Measurements from ENCODE around the gene SNED1.

Gene SNED1

GRCh38 chr2:241005569-241005968 is 7.2 kb downstream of the SNED1 start:
- no peaks in the 10 kb centered on the region for H3K4me1 ChIP-seq (ENCODE audit: low read depth, poor library complexity, severe bottlenecking)
- TF ChIP-seq CTCF (conservative IDR thresholded peaks at IDR 0.05; ENCODE audit: low read depth, low read length) = no peak
- no peaks in the 10 kb centered on the region for H3K79me2 ChIP-seq (ENCODE audit: insufficient read depth, low read depth)
- H2AFZ ChIP-seq (ENCODE audit: low read depth) = no peak overlapping the region
- no peak overlapping the region for H3K9ac ChIP-seq
- no peak overlapping the region for H3K4me3 ChIP-seq (IDR thresholded peaks at IDR 0.05; ENCODE audit: insufficient read depth, low read depth, low read length)
- H3K4me2 ChIP-seq = no peak overlapping the region
- no peaks in the 10 kb centered on the region for H3K36me3 ChIP-seq (ENCODE audit: insufficient read depth)
- no peak overlapping the region for H3K27ac ChIP-seq
- no peaks in the 10 kb centered on the region for H4K20me1 ChIP-seq (ENCODE audit: insufficient read depth)
- H3K27me3 ChIP-seq (ENCODE audit: insufficient read depth, low read depth) = peaks cover 16% of the 10 kb centered on the region; the same call in 1 of the 2 replicates

GRCh38 chr2:241006412-241006811 is 8.0 kb downstream of the SNED1 start:
- H3K4me3 ChIP-seq (IDR thresholded peaks at IDR 0.05; ENCODE audit: insufficient read depth, low read depth, low read length) = no peak overlapping the region
- no peaks in the 10 kb centered on the region for H4K20me1 ChIP-seq (ENCODE audit: insufficient read depth)
- H3K9ac ChIP-seq = no peak overlapping the region
- H3K4me2 ChIP-seq = no peak overlapping the region
- no peak overlapping the region for H2AFZ ChIP-seq (ENCODE audit: low read depth)
- no peaks in the 10 kb centered on the region for H3K4me1 ChIP-seq (ENCODE audit: low read depth, poor library complexity, severe bottlenecking)
- no peaks in the 10 kb centered on the region for H3K79me2 ChIP-seq (ENCODE audit: insufficient read depth, low read depth)
- H3K27me3 ChIP-seq (ENCODE audit: insufficient read depth, low read depth) = peaks cover 18% of the 10 kb centered on the region; the same call in 1 of the 2 replicates
- no peak for TF ChIP-seq CTCF (conservative IDR thresholded peaks at IDR 0.05; ENCODE audit: low read depth, low read length)
- no peaks in the 10 kb centered on the region for H3K36me3 ChIP-seq (ENCODE audit: insufficient read depth)
- H3K27ac ChIP-seq = no peak overlapping the region

GRCh38 chr2:241007111-241007510 is 8.7 kb downstream of the SNED1 start:
- TF ChIP-seq CTCF (conservative IDR thresholded peaks at IDR 0.05; ENCODE audit: low read depth, low read length) = no peak

GRCh38 chr2:241007880-241008710 is 9.7 kb downstream of the SNED1 start:
- Histone ChIP-seq H3K4me3 (IDR thresholded peaks at IDR 0.05; ENCODE audit: insufficient read depth, low read depth, low read length) (no peak overlapping the region), H3K4me2 (no peak overlapping the region), H4K20me1 (ENCODE audit: insufficient read depth) (no peaks in the 10 kb centered on the region), H3K27ac (no peak overlapping the region), H3K4me1 (ENCODE audit: low read depth, poor library complexity, severe bottlenecking) (no peaks in the 10 kb centered on the region), H3K9ac (no peak overlapping the region), H3K27me3 (ENCODE audit: insufficient read depth, low read depth) (peaks cover 24% of the 10 kb centered on the region; the same call in 1 of the 2 replicates), H2AFZ (ENCODE audit: low read depth) (no peak overlapping the region), H3K36me3 (ENCODE audit: insufficient read depth) (no peaks in the 10 kb centered on the region), H3K79me2 (ENCODE audit: insufficient read depth, low read depth) (no peaks in the 10 kb centered on the region)
- TF ChIP-seq CTCF (conservative IDR thresholded peaks at IDR 0.05; ENCODE audit: low read depth, low read length) = no peak

More at GRCh38 chr2:241007111-241007510, 8.7 kb downstream of the SNED1 start:
- no peak overlapping the region for H2AFZ ChIP-seq (ENCODE audit: low read depth)
- H3K79me2 ChIP-seq (ENCODE audit: insufficient read depth, low read depth) = no peaks in the 10 kb centered on the region
- no peak overlapping the region for H3K4me3 ChIP-seq (IDR thresholded peaks at IDR 0.05; ENCODE audit: insufficient read depth, low read depth, low read length)
- peaks cover 21% of the 10 kb centered on the region; the same call in 1 of the 2 replicates for H3K27me3 ChIP-seq (ENCODE audit: insufficient read depth, low read depth)
- no peaks in the 10 kb centered on the region for H4K20me1 ChIP-seq (ENCODE audit: insufficient read depth)
- no peaks in the 10 kb centered on the region for H3K36me3 ChIP-seq (ENCODE audit: insufficient read depth)
- H3K27ac ChIP-seq = no peak overlapping the region
- no peak overlapping the region for H3K9ac ChIP-seq
- no peaks in the 10 kb centered on the region for H3K4me1 ChIP-seq (ENCODE audit: low read depth, poor library complexity, severe bottlenecking)
- no peak overlapping the region for H3K4me2 ChIP-seq
